ENCODE measurements around the gene TNFRSF1B.

Gene TNFRSF1B

GRCh38 chr1:12229386-12229834 is 62.6 kb downstream of the TNFRSF1B start:
- DNase-seq (ENCODE audit: extremely low spot score) = no peak
- POLR2A ChIA-PET = no interaction called here
- CTCF ChIA-PET = interaction anchor here (0.5 to 1.2 kb wide), 8 partner anchors 8 to 105 kb away, joined by 3 to 5 read pairs (median 4); no protein-coding TSS in a partner anchor
- TF ChIP-seq NFRKB (IDR thresholded peaks at IDR 0.05) (no peak), ELF4 (IDR thresholded peaks at IDR 0.05) (no peak), LEF1 (IDR thresholded peaks at IDR 0.05; ENCODE audit: borderline replicate concordance) (no peak), SUZ12 (IDR thresholded peaks at IDR 0.05) (no peak), FOXK2 (IDR thresholded peaks at IDR 0.05) (no peak), L3MBTL2 (conservative IDR thresholded peaks at IDR 0.05) (no peak), FOXM1 (IDR thresholded peaks at IDR 0.05; ENCODE audit: borderline replicate concordance) (no peak), CTBP1 (IDR thresholded peaks at IDR 0.05; ENCODE audit: borderline replicate concordance) (no peak), ZNF384 (IDR thresholded peaks at IDR 0.05) (no peak), FOXA1 (IDR thresholded peaks at IDR 0.05) (no peak), SP1 (IDR thresholded peaks at IDR 0.05) (no peak), ARNT (IDR thresholded peaks at IDR 0.05) (no peak), HDGF (IDR thresholded peaks at IDR 0.05; ENCODE audit: borderline replicate concordance) (no peak), BHLHE40 (IDR thresholded peaks at IDR 0.05; ENCODE audit: borderline replicate concordance) (no peak), TARDBP (IDR thresholded peaks at IDR 0.05) (no peak)
- TF ChIP-seq, protein P1, sequence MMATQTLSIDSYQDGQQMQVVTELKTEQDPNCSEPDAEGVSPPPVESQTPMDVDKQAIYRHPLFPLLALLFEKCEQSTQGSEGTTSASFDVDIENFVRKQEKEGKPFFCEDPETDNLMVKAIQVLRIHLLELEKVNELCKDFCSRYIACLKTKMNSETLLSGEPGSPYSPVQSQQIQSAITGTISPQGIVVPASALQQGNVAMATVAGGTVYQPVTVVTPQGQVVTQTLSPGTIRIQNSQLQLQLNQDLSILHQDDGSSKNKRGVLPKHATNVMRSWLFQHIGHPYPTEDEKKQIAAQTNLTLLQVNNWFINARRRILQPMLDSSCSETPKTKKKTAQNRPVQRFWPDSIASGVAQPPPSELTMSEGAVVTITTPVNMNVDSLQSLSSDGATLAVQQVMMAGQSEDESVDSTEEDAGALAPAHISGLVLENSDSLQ (IDR thresholded peaks at IDR 0.05) = no peak

- CTCF ChIA-PET = interaction anchor here (1.1 to 1.2 kb wide), 2 partner anchors 42 to 93 kb away, joined by 4 read pairs; no protein-coding TSS in a partner anchor
- TF ChIP-seq ELF4 (IDR thresholded peaks at IDR 0.05) (no peak), SUZ12 (IDR thresholded peaks at IDR 0.05) (no peak), LEF1 (IDR thresholded peaks at IDR 0.05; ENCODE audit: borderline replicate concordance) (peak; percentile 66; the same call in 1 of the 2 replicates), L3MBTL2 (conservative IDR thresholded peaks at IDR 0.05) (no peak), SP1 (IDR thresholded peaks at IDR 0.05) (no peak), BHLHE40 (IDR thresholded peaks at IDR 0.05; ENCODE audit: borderline replicate concordance) (no peak), FOXK2 (IDR thresholded peaks at IDR 0.05) (no peak), TARDBP (IDR thresholded peaks at IDR 0.05) (no peak), ARNT (IDR thresholded peaks at IDR 0.05) (peak; percentile 80), CTBP1 (IDR thresholded peaks at IDR 0.05; ENCODE audit: borderline replicate concordance) (no peak), HDGF (IDR thresholded peaks at IDR 0.05; ENCODE audit: borderline replicate concordance) (no peak), FOXM1 (IDR thresholded peaks at IDR 0.05; ENCODE audit: borderline replicate concordance) (peak; percentile 87; the same call in 1 of the 2 replicates), NFRKB (IDR thresholded peaks at IDR 0.05) (no peak), ZNF384 (IDR thresholded peaks at IDR 0.05) (no peak)
- TF ChIP-seq, protein P1 (IDR thresholded peaks at IDR 0.05) = no peak
- DNase-seq (ENCODE audit: extremely low spot score) = peak; percentile 92
- POLR2A ChIA-PET = no interaction called here
Measured at GRCh38 chr1:12229835-12230548, 63.2 kb downstream of the TNFRSF1B start, which contains the start of gene VPS13D. VPS13D (plus strand) TSS chr1:12230030; CDS start chr1:12234267, 4,237 bp downstream.

DNA sequence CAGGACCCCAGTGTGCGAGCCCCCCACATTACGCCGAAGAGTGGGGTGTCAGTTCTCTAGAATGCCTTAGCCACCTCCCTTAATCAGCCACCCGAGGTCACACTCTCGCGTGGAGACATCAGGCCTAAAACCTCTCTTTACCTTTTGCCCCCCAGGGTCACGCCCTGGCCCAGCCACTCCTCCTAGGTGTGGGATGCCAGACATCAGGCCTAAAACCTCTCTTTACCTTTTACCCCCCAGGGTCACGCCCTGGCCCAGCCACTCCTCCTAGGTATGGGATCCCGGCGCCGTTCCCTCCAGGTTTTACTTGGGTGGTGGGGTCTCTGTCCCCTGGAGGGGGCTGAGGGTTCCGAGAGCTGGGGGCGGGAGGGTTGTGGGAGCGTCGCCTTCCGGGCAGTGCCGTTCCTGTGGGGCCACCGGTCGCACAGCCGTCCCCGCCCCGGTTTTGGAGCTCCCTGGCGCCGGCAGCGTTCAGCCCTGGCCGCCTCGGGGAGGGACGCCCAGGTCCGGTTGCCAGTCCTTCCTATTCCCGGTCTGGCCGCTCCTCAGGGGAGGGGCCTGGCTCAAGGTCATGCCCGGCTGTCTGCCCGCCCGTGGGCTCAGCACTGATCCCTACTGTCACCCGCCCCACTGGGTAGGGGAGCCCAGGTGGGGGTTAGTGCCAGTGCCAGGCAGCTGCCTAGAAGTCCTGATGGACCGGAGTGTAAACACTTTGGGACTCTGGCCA is 63.9 kb downstream of the TNFRSF1B start:
- ChIA-PET CTCF (no interaction called here), POLR2A (no interaction called here)
- TF ChIP-seq ELF4 (IDR thresholded peaks at IDR 0.05) (no peak), FOXK2 (IDR thresholded peaks at IDR 0.05) (no peak), SP1 (IDR thresholded peaks at IDR 0.05) (no peak), ARNT (IDR thresholded peaks at IDR 0.05) (no peak), SUZ12 (IDR thresholded peaks at IDR 0.05) (no peak), L3MBTL2 (conservative IDR thresholded peaks at IDR 0.05) (no peak), TARDBP (IDR thresholded peaks at IDR 0.05) (no peak), HDGF (IDR thresholded peaks at IDR 0.05; ENCODE audit: borderline replicate concordance) (no peak), LEF1 (IDR thresholded peaks at IDR 0.05; ENCODE audit: borderline replicate concordance) (no peak)
- no peak for DNase-seq (ENCODE audit: extremely low spot score)

GRCh38 chr1:12231276-12231595 is 64.4 kb downstream of the TNFRSF1B start:
- DNase-seq (ENCODE audit: extremely low spot score) = no peak
- CTCF ChIA-PET = no interaction called here
- no peak for TF ChIP-seq FOXA1 (IDR thresholded peaks at IDR 0.05)
- TF ChIP-seq L3MBTL2 (conservative IDR thresholded peaks at IDR 0.05) = no peak
- TF ChIP-seq HDGF (IDR thresholded peaks at IDR 0.05; ENCODE audit: borderline replicate concordance) = no peak
- TF ChIP-seq, protein P1 (IDR thresholded peaks at IDR 0.05) = no peak
- no peak for TF ChIP-seq CTBP1 (IDR thresholded peaks at IDR 0.05; ENCODE audit: borderline replicate concordance)
- TF ChIP-seq TARDBP (IDR thresholded peaks at IDR 0.05) = no peak
- no peak for TF ChIP-seq NFRKB (IDR thresholded peaks at IDR 0.05)
- TF ChIP-seq ARNT (IDR thresholded peaks at IDR 0.05) = no peak
- no peak for TF ChIP-seq SP1 (IDR thresholded peaks at IDR 0.05)
- no peak for TF ChIP-seq ZNF384 (IDR thresholded peaks at IDR 0.05)
- no peak for TF ChIP-seq FOXM1 (IDR thresholded peaks at IDR 0.05; ENCODE audit: borderline replicate concordance)
- no peak for TF ChIP-seq SUZ12 (IDR thresholded peaks at IDR 0.05)
- TF ChIP-seq BHLHE40 (IDR thresholded peaks at IDR 0.05; ENCODE audit: borderline replicate concordance) = no peak
- TF ChIP-seq LEF1 (IDR thresholded peaks at IDR 0.05; ENCODE audit: borderline replicate concordance) = no peak
- TF ChIP-seq FOXK2 (IDR thresholded peaks at IDR 0.05) = no peak
- POLR2A ChIA-PET = no interaction called here

GRCh38 chr1:12232221-12232620 is 65.4 kb downstream of the TNFRSF1B start:
- ChIA-PET POLR2A (no interaction called here), CTCF (interaction anchor here (0.6 kb wide), 1 partner anchor 337 kb away, joined by 3 read pairs; no protein-coding TSS in a partner anchor)
- DNase-seq (ENCODE audit: extremely low spot score) = no peak
- TF ChIP-seq ZNF384 (IDR thresholded peaks at IDR 0.05) (no peak), HDGF (IDR thresholded peaks at IDR 0.05; ENCODE audit: borderline replicate concordance) (no peak)
